Endothelial cell (in vitro differentiated cells): ENCODE data around the gene TBC1D1. TPM values are rescaled to one million over a fixed set of nuclear protein-coding genes. Genes with fewer than 3 reads are reported as not detected.

ENCODE experiments used
- DNase-seq: peaks from one replicate; pipeline ENCODE4 v3.0.0; 2021; ENCODE audit warnings: low spot score
- H3K27ac Mint-ChIP-seq: one replicate; pipeline ENCODE4 v1.8.0; 2021; ENCODE audit warnings: mixed read lengths, inconsistent platforms; ENCODE audit not compliant: unreplicated experiment
- H3K27me3 Mint-ChIP-seq: one replicate; pipeline ENCODE4 v1.8.0; 2021; ENCODE audit warnings: mild to moderate bottlenecking, moderate library complexity, mixed read lengths, inconsistent platforms; ENCODE audit not compliant: unreplicated experiment
- H3K36me3 Mint-ChIP-seq: one replicate; pipeline ENCODE4 v1.8.0; 2021; ENCODE audit warnings: mild to moderate bottlenecking, low read depth, mixed read lengths, inconsistent platforms; ENCODE audit not compliant: unreplicated experiment
- H3K4me1 Mint-ChIP-seq: one replicate; pipeline ENCODE4 v1.8.0; 2021; ENCODE audit warnings: mild to moderate bottlenecking, mixed read lengths, inconsistent platforms; ENCODE audit not compliant: unreplicated experiment
- H3K4me3 Mint-ChIP-seq: one replicate; pipeline ENCODE4 v1.8.0; 2021; ENCODE audit warnings: mild to moderate bottlenecking, mixed read lengths, inconsistent platforms; ENCODE audit not compliant: unreplicated experiment
- H3K9me3 Mint-ChIP-seq: one replicate; pipeline ENCODE4 v1.8.0; 2021; ENCODE audit warnings: mixed read lengths, inconsistent platforms; ENCODE audit not compliant: unreplicated experiment
- CTCF ChIP-seq: fragments of 200-600 bp; sonication (generic); IDR thresholded peaks from one replicate; pipeline ENCODE4 v1.5.0; 2021; ENCODE audit warnings: antibody characterized with exemption; ENCODE audit not compliant: unreplicated experiment
- total RNA-seq: library from RNA; stranded (reverse); fragmentation: NEBNext Ultra II Directional; extraction: Animal tissue kit (Norgen Biotek cat#: 25700); gene quantifications from one replicate; pipeline ENCODE4 v1.2.1, GENCODE V29; 2021; ENCODE audit not compliant: unreplicated experiment

The TBC1D1 gene
- total RNA-seq, 1 donor from 2014 or later: 139 TPM

- Mint-ChIP-seq H3K36me3 (no peaks in the 10 kb centered on the region), H3K4me3 (no peak overlapping the region), H3K4me1 (no peaks in the 10 kb centered on the region), H3K27ac (no peak overlapping the region), H3K27me3 (peaks cover 1% of the 10 kb centered on the region), H3K9me3 (no peaks in the 10 kb centered on the region)
- no peak for DNase-seq
- no peak for TF ChIP-seq CTCF
Observed at GRCh38 chr4:37960679-37961450, 70.0 kb downstream of the TBC1D1 start.

GRCh38 chr4:37964734-37965457 is 74.0 kb downstream of the TBC1D1 start:
- DNase-seq: no peak
- no peaks in the 10 kb centered on the region for H3K36me3 Mint-ChIP-seq
- H3K27me3 Mint-ChIP-seq: no peaks in the 10 kb centered on the region
- H3K4me1 Mint-ChIP-seq: no peaks in the 10 kb centered on the region
- H3K27ac Mint-ChIP-seq: no peak overlapping the region
- H3K4me3 Mint-ChIP-seq: no peak overlapping the region
- no peak for TF ChIP-seq CTCF
- H3K9me3 Mint-ChIP-seq: no peaks in the 10 kb centered on the region

- H3K36me3 Mint-ChIP-seq: no peaks in the 10 kb centered on the region
- no peak overlapping the region for H3K4me3 Mint-ChIP-seq
- no peak for DNase-seq
- no peaks in the 10 kb centered on the region for H3K9me3 Mint-ChIP-seq
- H3K4me1 Mint-ChIP-seq: peaks cover 5% of the 10 kb centered on the region
- no peak for TF ChIP-seq CTCF
- no peak overlapping the region for H3K27ac Mint-ChIP-seq
- no peaks in the 10 kb centered on the region for H3K27me3 Mint-ChIP-seq
Observed at GRCh38 chr4:37966044-37966443, 75.2 kb downstream of the TBC1D1 start.

GRCh38 chr4:37967736-37968135 is 76.9 kb downstream of the TBC1D1 start:
- no peaks in the 10 kb centered on the region for H3K9me3 Mint-ChIP-seq
- TF ChIP-seq CTCF: no peak
- H3K27ac Mint-ChIP-seq: no peak overlapping the region
- no peaks in the 10 kb centered on the region for H3K36me3 Mint-ChIP-seq
- H3K27me3 Mint-ChIP-seq: no peaks in the 10 kb centered on the region
- DNase-seq: no peak
- H3K4me1 Mint-ChIP-seq: peaks cover 5% of the 10 kb centered on the region
- no peak overlapping the region for H3K4me3 Mint-ChIP-seq

- Mint-ChIP-seq H3K9me3 (no peaks in the 10 kb centered on the region), H3K4me1 (peaks cover 5% of the 10 kb centered on the region), H3K27ac (no peak overlapping the region), H3K27me3 (peaks cover 2% of the 10 kb centered on the region), H3K4me3 (no peak overlapping the region), H3K36me3 (no peaks in the 10 kb centered on the region)
- no peak for DNase-seq
- no peak for TF ChIP-seq CTCF
Observed at GRCh38 chr4:37968747-37969146, 77.9 kb downstream of the TBC1D1 start.
